ENCODE results near the gene TMEM60.
"Not testable (repeated sequence)": the region's sequence is repeated elsewhere in the genome, so short reads cannot be mapped to it uniquely, and the experiment has no call there.

Gene TMEM60

DNA sequence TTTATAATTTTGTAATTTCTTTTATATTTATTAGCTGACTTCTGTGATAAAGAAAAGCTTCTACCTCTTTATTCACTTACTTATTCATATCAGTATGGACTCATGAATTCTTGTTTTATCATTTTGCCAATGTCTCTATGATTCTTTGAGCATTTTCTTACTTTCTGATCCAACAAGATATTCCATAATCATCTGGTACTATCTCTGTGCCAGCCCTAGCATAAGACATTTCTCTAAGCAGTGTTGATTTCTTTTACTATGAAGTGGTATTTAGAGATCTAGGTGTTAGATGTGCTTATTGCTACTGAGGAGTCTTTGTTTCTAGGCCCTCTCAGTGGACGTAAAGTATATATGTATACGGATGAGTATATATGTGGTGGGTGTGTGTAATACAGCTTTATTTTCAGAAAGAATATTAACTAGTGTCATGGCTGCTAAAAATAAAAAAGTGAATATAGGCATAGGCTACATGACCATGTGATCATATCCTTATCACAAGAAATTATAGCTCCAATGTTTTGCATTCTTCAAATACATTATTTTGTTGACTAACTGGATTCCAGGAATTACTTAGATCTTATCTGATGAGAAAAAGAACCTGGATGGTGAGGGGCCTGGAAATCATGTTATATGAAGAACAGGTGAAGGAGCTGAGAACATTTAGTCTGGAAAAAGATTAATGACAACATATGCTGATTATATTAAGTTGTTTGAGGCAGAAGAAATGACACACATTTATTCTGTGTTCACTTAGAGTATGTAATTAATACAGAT, 13.5 kb upstream of the TMEM60 start:
- DNase-seq (ENCODE audit: low read depth in 1 of 2, low spot score in 1 of 2) = no peak

DNA sequence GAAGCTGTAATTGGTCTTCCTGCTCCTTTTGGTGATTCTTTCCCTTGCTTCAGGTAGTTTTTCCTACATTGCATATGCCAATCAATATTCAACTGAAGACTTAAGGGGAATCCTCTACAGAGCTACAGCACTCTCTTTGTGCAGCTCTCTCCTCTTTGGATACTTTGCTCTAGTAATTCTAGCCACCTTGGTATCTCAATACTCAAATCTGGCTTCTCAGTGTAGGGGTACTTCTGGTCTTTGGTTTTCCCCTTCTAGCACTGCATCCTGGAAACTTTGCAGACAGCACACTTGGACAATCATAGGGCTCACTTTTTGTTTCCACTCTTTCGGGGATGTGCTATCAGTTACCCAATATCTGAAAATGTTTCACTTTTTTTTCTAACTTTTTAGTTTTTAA, 10.3 kb upstream of the TMEM60 start:
- DNase-seq (ENCODE audit: low read depth in 1 of 2, low spot score in 1 of 2) = no peak

- DNase-seq (ENCODE audit: low read depth in 1 of 2, low spot score in 1 of 2) = no peak
Measured at GRCh38 chr7:77806425-77806824, 8.2 kb upstream of the TMEM60 start.

GRCh38 chr7:77802557-77803405, 4.5 kb upstream of the TMEM60 start:
- no peak for DNase-seq (ENCODE audit: low read depth in 1 of 2, low spot score in 1 of 2)

DNA sequence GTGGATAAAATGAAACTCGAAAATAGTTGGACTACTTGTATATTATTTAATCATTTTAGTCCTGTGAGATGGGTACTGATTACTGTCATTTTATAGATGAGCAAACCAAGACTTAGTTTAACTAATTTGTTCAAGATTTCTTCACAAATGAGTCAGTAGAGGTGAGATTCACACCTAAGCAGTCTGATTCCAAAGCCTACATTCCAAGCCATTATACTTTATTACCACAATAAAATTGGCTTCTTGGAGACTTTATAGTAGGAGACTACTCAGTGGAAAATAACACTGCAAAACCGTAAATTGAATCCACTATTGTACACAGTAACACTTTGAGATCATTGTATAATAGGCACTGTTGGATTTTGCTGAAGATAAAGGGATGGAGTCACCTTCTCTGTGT, 2.5 kb upstream of the TMEM60 start:
- no peak for DNase-seq (ENCODE audit: low read depth in 1 of 2, low spot score in 1 of 2)

DNA sequence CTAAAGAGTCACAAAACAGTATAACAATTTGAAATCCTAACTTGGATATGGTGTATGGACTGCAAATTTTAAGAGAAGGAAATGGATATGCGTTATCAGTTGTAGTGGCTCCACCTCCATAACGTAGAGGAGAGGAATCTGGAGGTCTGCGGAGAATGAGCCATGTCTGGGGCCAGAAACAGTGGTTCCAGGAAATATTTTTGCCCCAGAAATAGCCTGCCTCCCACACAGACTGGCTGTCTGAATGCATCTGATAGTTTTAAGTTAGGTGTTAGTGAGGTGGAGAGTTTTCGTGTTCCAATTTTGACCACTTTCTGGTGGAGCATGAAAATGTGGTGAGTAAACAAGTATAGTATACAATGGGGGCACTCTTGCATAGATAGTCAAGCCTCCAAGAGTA, 1.9 kb upstream of the TMEM60 start:
- no peak for DNase-seq (ENCODE audit: low read depth in 1 of 2, low spot score in 1 of 2)

GRCh38 chr7:77799078-77799964, 1.1 kb upstream of the TMEM60 start:
- no peak for DNase-seq (ENCODE audit: low read depth in 1 of 2, low spot score in 1 of 2)

- DNase-seq (ENCODE audit: low read depth in 1 of 2, low spot score in 1 of 2) = no peak
Measured at GRCh38 chr7:77797734-77798393, 370 bp downstream of the TMEM60 start.

GRCh38 chr7:77796960-77797359, 1.3 kb downstream of the TMEM60 start:
- DNase-seq (ENCODE audit: low read depth in 1 of 2, low spot score in 1 of 2) = no peak

GRCh38 chr7:77796109-77796508, 2.1 kb downstream of the TMEM60 start:
- no peak for DNase-seq (ENCODE audit: low read depth in 1 of 2, low spot score in 1 of 2)

- DNase-seq (ENCODE audit: low read depth in 1 of 2, low spot score in 1 of 2) = no peak
Measured at GRCh38 chr7:77794000-77794399, 4.2 kb downstream of the TMEM60 start.

DNA sequence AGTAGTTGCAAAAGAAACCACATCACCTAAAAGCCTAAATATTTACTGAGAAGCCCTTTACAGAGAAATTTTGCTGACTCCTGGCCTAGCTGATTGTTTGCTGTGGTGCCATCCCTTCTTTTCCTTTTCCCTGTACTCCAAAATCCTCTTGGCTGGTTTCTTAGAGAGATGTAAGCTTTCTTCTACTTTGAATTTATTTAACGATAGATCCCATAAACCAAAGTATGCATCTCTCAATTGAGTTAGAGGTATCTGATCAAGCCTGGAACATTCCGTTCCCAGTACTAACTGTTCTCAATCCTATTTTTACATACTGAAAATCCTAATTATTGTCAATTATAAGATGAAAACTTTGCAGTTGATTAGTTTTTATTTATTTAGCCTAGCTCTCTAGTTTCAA, 6.3 kb downstream of the TMEM60 start:
- DNase-seq (ENCODE audit: low read depth in 1 of 2, low spot score in 1 of 2) = no peak

DNA sequence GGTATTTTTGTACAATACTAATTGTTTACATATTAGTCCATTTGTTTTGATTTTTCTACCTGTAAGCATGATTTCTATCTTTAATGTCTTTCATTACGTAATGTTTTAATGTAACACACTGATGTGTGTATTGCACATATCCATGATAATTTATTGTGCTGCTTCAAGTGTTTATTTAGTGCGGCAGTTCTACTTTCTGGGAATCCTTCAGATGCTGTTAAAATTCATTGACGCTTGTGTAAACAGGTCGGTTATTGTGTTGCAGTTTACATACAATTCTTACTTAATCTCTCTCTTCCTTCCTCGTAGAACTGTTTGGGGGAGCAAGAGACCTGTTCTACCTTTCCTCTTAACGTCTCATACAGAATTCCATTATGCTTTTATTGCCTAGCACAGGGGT, 6.9 kb downstream of the TMEM60 start:
- DNase-seq (ENCODE audit: low read depth in 1 of 2, low spot score in 1 of 2) = no peak

DNA sequence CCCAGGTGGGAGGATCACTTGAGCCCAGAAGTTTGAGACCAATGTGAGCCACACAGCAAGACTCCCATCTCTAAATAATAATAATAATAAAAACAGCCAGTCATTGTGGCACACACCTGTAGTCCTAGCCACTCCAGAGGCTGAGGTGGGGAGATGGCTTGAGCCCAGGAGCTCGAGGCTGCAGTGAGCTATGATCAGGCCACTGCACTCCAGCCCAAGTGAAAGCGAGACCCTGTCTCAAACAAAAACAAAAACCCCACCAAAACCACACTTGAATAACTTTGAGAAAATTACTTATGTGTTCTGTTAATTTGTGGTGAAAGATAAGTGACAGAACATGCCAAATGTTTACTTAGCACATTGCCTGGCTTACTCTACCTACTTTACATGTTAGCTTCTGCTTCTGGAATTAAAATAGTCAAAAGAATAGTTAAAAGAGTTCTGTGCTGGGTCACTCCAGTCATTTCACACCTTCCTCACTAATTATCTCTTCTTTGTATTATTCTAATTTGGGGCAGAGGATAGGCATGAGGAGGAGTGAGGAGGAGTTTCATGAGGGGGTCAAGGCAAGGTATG, 9.8 kb downstream of the TMEM60 start:
- no peak for DNase-seq (ENCODE audit: low read depth in 1 of 2, low spot score in 1 of 2)

- no peak for DNase-seq (ENCODE audit: low read depth in 1 of 2, low spot score in 1 of 2)
Measured at GRCh38 chr7:77786741-77787140, 11.5 kb downstream of the TMEM60 start.

- DNase-seq (ENCODE audit: low read depth in 1 of 2, low spot score in 1 of 2) = no peak
Measured at GRCh38 chr7:77786018-77786417, 12.2 kb downstream of the TMEM60 start.

DNA sequence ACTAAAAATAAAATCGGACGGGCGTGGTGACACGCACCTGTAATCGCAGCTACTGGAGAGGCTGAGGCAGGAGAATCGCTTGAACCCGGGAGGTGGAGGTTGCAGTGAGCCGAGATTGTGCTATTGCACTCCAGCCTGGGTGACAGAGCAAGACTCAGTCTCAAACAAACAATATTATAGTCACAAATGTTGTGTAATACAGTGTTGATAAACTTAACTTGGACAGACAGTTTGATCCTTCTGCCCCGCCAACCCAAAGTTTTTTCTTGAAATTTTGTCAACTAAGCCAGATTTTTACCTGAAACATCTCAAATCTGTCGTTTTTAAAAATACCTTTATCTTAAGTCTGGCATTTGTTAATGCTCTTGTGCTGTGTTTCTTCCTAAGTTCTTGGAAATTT, 13.8 kb downstream of the TMEM60 start:
- DNase-seq (ENCODE audit: low read depth in 1 of 2, low spot score in 1 of 2) = not testable (repeated sequence)

DNA sequence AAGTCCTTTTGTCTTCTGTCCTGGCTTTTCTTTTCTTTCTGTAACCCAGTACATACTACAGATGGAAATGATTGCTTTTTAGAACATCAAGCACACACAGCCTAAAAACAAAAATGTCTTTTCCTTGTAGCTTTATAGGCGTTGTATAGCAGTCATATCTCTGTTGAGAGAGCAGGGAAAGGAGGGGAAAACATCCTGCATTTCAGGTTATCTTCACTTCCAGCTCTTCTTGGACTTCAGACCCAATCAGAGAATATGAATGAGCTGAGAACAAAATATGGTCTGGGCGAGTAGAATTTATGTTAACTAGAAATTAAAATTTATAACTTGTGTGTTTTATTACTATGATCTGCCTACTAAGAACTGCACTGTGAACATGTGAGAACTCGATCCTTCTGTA, 14.7 kb downstream of the TMEM60 start:
- DNase-seq (ENCODE audit: low read depth in 1 of 2, low spot score in 1 of 2) = no peak

DNA sequence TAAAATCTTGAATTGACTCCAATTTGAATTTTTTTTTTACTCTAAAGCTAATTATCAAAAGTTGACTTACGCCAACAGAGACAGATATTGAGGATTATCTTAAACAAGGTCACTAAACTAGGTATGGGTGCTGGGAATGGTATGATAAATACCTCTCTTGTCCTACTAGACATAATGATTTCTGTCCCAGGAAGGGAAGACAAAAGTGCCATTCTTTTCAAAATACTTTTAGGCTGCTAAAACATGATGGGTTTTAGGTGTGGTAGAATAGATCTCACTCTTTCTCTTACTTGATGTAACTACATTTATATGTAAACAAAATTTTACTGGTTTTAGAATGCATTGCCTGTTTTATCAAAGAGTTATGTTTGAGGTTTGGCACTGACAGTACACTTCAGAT, 15.1 kb downstream of the TMEM60 start:
- no peak for DNase-seq (ENCODE audit: low read depth in 1 of 2, low spot score in 1 of 2)

GRCh38 chr7:77782383-77782782, 15.9 kb downstream of the TMEM60 start:
- DNase-seq (ENCODE audit: low read depth in 1 of 2, low spot score in 1 of 2) = no peak

GRCh38 chr7:77778535-77778934, 19.7 kb downstream of the TMEM60 start:
- no peak for DNase-seq (ENCODE audit: low read depth in 1 of 2, low spot score in 1 of 2)

Measured in activated CD4-positive, alpha-beta T cell treated with anti-CD3 and anti-CD28 coated beads, Interleukin-2, amount 50 U/mL, for 24 hours (primary cell).